ENCODE measurements around the gene ZNF79.
"Not testable (repeated sequence)": the region's sequence is repeated elsewhere in the genome, so short reads cannot be mapped to it uniquely, and the experiment has no call there.

Gene ZNF79

DNA sequence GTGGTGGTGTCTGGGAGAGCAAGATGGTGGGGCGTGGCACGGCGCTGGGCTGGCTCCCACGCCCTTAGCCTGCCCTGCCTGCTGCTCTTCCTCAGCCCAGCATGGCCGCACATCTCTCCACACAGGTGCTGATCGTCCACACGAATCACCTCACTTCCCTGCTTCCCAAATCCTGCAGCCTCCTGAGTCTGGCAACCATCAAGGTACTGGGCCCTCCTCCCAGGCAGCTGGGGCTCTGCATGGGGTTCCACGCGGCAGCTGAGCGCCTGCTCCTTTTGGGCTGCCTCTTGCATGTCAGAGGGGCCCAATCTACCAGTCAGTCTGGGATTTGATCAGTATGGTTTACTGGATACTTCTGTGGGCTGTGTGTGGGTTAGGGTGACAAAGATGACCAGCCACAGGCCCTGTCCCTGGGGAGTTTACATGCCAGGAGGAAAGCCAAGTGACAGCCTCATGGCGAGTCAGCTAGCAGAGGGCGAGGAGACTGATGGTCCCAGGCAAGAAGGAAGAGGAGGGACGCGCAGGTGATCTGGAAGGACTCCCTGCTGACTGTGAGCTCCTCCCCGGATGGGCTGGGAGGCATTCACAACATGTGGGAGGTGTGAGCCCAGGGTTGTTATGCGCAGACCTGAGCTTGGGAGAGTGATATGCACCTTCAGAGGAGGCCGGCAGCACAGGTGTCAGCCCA, 33.2 kb downstream of the ZNF79 start:
- DNase-seq (ENCODE audit: low read depth) = no peak

DNA sequence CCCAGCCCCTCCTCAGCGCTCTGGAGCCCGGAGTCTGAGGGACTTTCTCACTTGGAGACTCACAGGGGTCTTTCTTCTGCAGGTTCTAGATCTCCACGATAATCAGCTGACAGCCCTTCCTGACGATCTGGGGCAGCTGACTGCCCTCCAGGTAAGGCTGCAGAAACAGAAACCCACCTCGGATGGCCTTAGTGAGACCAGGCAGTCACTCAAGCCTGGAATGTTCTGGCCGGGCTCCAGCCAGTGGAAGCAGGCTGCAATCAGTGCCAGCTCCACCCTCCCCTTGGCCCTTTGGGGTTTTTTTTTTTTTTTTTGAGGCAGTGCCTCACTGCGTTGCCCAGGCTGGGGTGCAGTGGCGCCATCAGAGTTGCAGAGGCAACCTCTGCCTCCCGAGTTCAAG, 34.7 kb downstream of the ZNF79 start:
- DNase-seq (ENCODE audit: low read depth) = no peak

GRCh38 chr9:127463382-127463781, 39.2 kb downstream of the ZNF79 start:
- DNase-seq (ENCODE audit: low read depth) = no peak

DNA sequence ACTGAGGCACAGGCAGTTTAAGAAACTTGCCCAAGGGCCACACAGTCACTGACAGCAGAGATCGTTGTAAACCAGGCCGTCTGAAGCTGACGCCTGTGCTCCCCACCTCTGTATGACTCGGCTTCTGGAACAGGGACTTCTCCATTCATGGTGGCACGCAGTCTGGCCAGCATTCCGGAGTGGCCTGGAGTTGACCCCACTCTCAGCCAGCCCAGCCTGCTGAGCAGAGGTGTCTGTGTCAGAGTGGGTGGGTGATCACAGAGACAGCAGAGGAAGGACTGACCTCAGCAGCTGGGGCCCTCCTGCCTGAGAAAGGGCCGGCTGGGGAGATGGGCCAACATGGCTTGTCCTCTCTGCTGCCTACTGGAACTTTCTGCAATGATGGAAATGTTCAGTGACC, 39.7 kb downstream of the ZNF79 start:
- DNase-seq (ENCODE audit: low read depth) = no peak

DNA sequence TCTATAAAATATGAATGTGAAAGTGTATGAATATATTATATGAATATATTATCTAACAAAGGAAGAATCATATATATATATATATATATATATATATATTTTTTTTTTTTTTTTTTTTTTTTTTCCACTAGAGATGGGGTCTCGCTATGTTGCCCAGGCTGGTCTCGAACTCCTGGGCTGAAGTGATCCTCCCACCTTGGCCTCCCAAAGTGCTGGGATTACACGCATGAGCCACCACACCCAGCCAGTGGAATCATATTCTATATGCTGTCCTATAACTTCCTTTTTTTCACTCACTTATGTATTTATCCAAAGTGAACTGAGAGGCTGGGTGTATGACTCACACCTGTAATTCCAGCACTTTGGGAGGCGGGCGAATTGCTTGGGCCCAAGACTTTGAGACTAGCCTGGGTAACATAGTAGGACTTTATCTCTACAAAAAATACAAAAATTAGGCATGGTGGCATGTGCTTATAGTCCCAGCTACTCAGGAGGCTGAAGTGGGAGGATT, 42.3 kb downstream of the ZNF79 start:
- not testable (repeated sequence) for DNase-seq (ENCODE audit: low read depth)

GRCh38 chr9:127467621-127468020, 43.4 kb downstream of the ZNF79 start:
- no peak for DNase-seq (ENCODE audit: low read depth)

- no peak for DNase-seq (ENCODE audit: low read depth)
These were observed 46.5 kb downstream of the ZNF79 start for GRCh38 chr9:127470662-127471061.

GRCh38 chr9:127473501-127473900, 49.3 kb downstream of the ZNF79 start:
- no peak for DNase-seq (ENCODE audit: low read depth)

DNA sequence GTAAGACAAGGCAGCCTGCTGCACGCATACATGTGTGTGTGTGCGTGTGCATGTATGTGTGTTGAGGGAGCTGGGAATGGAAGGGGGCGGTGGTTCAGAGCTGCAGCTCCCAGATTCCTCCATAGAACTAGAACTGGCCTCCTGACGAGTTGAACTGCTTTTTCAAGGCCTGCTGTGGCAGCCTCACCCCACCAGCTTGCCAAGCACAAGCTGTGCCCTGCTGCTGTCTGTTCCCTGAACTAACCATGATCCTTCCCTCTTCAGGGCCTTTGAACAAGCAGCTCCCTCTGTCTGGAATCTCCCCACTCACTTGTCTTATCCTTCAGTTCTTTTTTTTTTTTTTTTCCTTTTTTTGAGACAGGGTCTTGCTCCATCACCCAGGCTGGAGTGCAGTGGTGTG, 49.8 kb downstream of the ZNF79 start:
- DNase-seq (ENCODE audit: low read depth) = no peak

- DNase-seq (ENCODE audit: low read depth) = no peak
These were observed 50.4 kb downstream of the ZNF79 start for GRCh38 chr9:127474592-127474991.

- DNase-seq (ENCODE audit: low read depth) = no peak
These were observed 55.4 kb downstream of the ZNF79 start for GRCh38 chr9:127479507-127480081.

DNA sequence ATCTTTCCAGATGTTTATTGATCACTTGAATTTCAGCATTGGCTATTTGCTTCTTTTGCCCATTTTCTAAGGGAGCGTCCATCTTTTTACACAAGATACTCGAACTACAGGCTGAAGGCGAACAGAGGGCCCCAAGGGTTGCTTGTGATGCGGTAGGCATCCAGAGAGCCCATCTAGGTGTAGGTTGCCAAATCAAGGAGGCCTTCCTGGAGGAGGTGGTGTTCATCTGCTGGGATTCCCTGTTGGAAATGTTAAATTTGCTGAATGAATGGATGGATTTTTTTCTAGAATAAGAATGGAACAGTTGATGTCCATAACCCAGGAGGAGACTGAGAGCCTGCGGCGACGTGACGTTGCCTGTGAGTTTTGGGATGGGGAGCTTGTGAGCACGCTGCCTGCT, 58.5 kb downstream of the ZNF79 start:
- DNase-seq (ENCODE audit: low read depth) = no peak

- DNase-seq (ENCODE audit: low read depth) = no peak
These were observed 61.8 kb downstream of the ZNF79 start for GRCh38 chr9:127485995-127486394.

- no peak for DNase-seq (ENCODE audit: low read depth)
These were observed 64.8 kb downstream of the ZNF79 start for GRCh38 chr9:127488946-127489345.

GRCh38 chr9:127489471-127490115, 65.4 kb downstream of the ZNF79 start:
- no peak for DNase-seq (ENCODE audit: low read depth)

- no peak for DNase-seq (ENCODE audit: low read depth)
These were observed 66.5 kb downstream of the ZNF79 start for GRCh38 chr9:127490535-127491230.

DNA sequence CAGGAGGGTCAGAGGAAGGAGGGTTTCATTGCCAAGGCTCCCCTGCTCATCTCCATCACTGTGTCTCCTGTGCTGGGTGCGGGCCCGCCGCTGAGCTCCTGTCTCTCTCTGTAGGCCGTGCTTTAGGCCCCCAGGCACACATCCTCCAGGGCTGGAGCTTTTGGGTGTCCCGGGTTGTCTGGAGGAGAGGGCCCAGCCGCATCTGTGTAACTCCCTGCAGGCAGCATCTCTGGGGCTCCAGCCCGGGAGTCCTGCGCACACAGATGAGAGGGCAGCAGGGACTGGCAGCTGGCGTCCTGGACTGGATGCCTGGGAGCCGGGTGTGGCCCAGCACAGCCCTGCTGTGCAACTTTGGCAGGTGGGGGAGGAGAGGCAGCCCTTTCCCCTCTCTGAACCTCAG, 67.3 kb downstream of the ZNF79 start:
- DNase-seq (ENCODE audit: low read depth) = no peak

DNA sequence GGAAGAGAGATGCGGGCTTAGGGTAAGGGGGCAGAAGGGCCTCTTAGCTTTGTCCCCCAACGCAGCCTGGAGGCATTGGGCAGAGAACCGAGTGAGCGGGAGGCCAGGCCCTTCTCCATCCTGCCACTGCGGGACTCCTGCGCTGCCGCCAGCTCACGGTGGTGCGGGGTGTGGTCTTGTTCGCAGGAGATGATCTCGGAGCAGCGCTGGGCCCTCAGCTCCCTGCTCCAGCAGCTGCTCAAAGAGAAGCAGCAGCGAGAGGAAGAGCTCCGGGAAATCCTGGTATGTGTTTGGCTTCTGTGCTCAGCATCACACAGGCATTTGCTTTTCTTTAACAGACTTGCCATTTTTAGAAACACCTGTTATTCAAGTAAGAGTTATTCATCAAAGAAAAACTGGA, 68.4 kb downstream of the ZNF79 start:
- no peak for DNase-seq (ENCODE audit: low read depth)

DNA sequence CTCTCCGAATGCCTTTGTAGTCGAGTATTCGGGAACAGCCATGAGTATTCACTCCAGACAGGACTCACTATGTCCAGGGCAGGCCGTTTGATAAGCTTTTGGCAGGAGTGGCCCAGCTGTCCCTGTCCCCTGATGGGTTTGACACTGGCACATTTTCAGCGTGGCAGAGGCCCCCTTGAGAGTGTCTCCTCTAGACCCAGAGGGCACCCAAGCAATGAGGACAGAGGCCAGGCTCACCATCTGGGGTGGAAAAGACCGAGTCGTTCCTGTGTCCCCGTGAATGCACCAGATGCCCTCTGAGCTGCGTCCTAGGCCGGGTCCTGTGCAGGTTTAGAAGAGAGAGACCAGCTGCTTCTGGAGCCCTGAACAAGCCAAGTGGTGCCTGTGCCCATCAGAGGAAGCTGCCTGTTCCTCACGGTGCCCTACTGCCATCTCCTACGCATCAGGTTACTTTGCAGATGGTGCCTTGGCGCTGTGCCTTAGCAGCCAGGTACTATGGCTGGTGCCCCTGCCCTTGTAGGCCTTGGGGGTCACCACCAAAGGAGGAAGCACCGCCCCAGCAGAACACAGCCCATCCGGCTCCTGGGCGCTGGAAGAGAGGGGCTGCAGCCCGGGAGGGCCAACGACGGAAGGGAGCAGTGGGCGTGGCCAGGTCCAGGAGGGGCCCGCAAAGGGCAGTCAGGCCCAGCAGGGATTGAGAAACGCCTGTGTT, 69.6 kb downstream of the ZNF79 start:
- no peak for DNase-seq (ENCODE audit: low read depth)

GRCh38 chr9:127494304-127494702, 70.1 kb downstream of the ZNF79 start:
- DNase-seq (ENCODE audit: low read depth) = no peak

All from HS-27A (cell line).